Kidney epithelial cell (primary cell): ENCODE results near the gene KRT1. TPM values are rescaled to one million over a fixed set of nuclear protein-coding genes. Genes with fewer than 3 reads are reported as not detected.

ENCODE experiments used
- DNase-seq: peaks from one replicate; pipeline ENCODE4 v3.0.0-alpha.2; 2010; ENCODE audit warnings: low read depth
- H3K27me3 ChIP-seq: 2 replicates; pipeline ENCODE4 v1.6.0; 2011; ENCODE audit warnings: low read length; ENCODE audit not compliant: control insufficient read depth, insufficient read depth
- H3K36me3 ChIP-seq: 2 replicates; pipeline ENCODE4 v1.5.1; 2011; ENCODE audit warnings: low read length; ENCODE audit not compliant: control insufficient read depth, insufficient read depth
- H3K4me3 ChIP-seq: 2 replicates; pipeline ENCODE4 v1.5.1; 2011; ENCODE audit warnings: low read depth, mild to moderate bottlenecking, control low read depth, low read length
- CTCF ChIP-seq: IDR thresholded peaks from 2 replicates; pipeline ENCODE4 v1.5.1; 2011; ENCODE audit warnings: mild to moderate bottlenecking, moderate library complexity, low read length, control low read depth, inconsistent platforms; ENCODE audit not compliant: insufficient read depth, poor library complexity, severe bottlenecking
- total RNA-seq: library from RNA; depleted of rRNA; stranded (reverse); fragments of >200 nt; gene quantifications from 2 replicates; pipeline ENCODE4 v1.2.3, GENCODE V29; 2015

The KRT1 gene
- total RNA-seq, 1 donor from 2014 or later: not detected

- no peak overlapping the region for H3K4me3 ChIP-seq
- H3K27me3 ChIP-seq: peaks cover 2% of the 10 kb centered on the region
- no peaks in the 10 kb centered on the region for H3K36me3 ChIP-seq
- DNase-seq: no peak
- no peak for TF ChIP-seq CTCF
Observed at GRCh38 chr12:52669426-52669825, 10.8 kb downstream of the KRT1 start.

- Histone ChIP-seq H3K4me3 (no peak overlapping the region), H3K36me3 (no peaks in the 10 kb centered on the region), H3K27me3 (peaks cover 3% of the 10 kb centered on the region)
- no peak for DNase-seq
- no peak for TF ChIP-seq CTCF
Observed at GRCh38 chr12:52667931-52668330, 12.3 kb downstream of the KRT1 start.

- no peak for TF ChIP-seq CTCF
- Histone ChIP-seq H3K27me3 (peaks cover 3% of the 10 kb centered on the region), H3K36me3 (no peaks in the 10 kb centered on the region), H3K4me3 (no peak overlapping the region)
- no peak for DNase-seq
Observed at GRCh38 chr12:52667509-52667908, 12.7 kb downstream of the KRT1 start.

GRCh38 chr12:52666471-52666870 lies 13.7 kb downstream of the KRT1 start:
- no peak overlapping the region for H3K4me3 ChIP-seq
- no peak for TF ChIP-seq CTCF

GRCh38 chr12:52663420-52663819 lies 16.8 kb downstream of the KRT1 start:
- H3K27me3 ChIP-seq: peaks cover 3% of the 10 kb centered on the region
- no peak overlapping the region for H3K4me3 ChIP-seq
- no peak for DNase-seq
- no peak for TF ChIP-seq CTCF
- no peaks in the 10 kb centered on the region for H3K36me3 ChIP-seq

More at GRCh38 chr12:52666471-52666870, 13.7 kb downstream of the KRT1 start:
- H3K27me3 ChIP-seq: peaks cover 3% of the 10 kb centered on the region
- no peaks in the 10 kb centered on the region for H3K36me3 ChIP-seq
- DNase-seq: no peak

GRCh38 chr12:52662918-52663229 lies 17.3 kb downstream of the KRT1 start:
- peaks cover 3% of the 10 kb centered on the region for H3K27me3 ChIP-seq
- TF ChIP-seq CTCF: no peak
- no peak overlapping the region for H3K4me3 ChIP-seq
- DNase-seq: no peak
- H3K36me3 ChIP-seq: no peaks in the 10 kb centered on the region
